HG02884 (cell line): Measurements from ENCODE around the gene DUSP14.
"Not testable (repeated sequence)": the region's sequence is repeated elsewhere in the genome, so short reads cannot be mapped to it uniquely, and the experiment has no call there.

Experiments
- ATAC-seq: cut with Tn5 transposase; IDR thresholded peaks from one replicate; pipeline ENCODE4 v1.9.1; 2021; ENCODE audit warnings: mild to moderate bottlenecking, moderate library complexity; ENCODE audit not compliant: unreplicated experiment

Gene DUSP14

DNA sequence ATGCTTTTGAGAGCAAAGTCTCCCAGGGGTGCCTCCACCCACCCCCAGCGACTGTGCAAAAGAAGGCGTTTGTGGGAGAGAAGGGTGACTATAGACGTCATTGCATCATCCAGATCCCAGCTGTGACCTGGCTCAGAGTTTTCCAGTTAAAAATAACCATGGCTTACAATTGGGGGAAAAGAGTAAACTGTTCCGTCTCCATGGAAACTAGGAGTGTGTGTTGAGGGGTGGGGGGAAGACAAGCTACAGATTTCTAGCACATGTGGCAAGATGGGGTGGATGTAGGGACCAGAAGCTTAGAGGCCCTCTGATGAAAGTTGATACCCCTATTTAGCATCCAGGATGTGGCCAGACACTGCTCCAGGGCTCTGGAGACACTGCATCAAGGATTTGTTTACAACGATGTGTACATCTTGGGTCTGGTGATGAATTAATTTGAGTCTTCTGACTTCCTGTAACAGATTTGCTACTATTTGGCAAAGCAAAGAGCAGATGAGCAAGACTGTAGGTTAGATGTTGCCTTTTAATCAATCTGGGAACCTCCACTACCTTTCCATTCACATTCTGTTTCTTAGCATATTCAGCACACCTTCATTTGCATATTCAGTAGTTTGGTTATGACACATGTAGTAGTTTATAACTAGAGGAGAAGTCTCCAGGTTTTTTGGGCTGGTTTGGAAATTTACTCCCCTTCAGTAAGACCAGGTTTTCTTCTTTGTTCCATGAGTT, 6.2 kb upstream of the DUSP14 start:
- ATAC-seq: no peak

GRCh38 chr17:37485938-37486570, 3.6 kb upstream of the DUSP14 start:
- ATAC-seq: no peak

DNA sequence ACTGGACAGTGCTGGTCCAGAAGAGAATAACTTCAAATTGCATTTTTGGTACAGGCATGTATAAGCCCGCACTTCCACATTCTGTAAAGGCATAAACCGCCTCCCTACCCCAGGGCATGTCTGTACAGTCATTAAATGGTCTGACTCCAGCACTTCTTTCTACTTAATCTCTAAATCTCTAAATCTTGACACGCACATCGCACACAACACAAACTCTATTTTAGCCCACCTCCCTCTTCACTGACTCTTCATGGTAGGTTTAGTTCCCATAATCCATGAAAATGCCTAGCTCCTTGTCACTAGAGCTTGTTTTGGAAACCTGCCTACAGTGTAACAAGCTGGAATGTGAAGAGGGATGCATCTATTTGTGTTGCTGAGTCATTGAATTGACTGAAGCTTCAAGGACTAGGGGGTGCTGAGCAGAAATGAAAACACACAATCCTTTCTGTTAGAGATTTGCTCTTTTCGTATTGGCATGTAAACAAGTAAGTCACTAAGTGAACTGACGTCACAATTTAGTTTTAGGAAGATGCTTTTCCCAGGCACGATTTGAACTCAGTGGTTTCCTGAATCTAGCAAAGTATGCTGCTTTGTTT, 1.6 kb upstream of the DUSP14 start:
- no peak for ATAC-seq

- peak; percentile 10 for ATAC-seq
Measured at GRCh38 chr17:37488607-37489196, 989 bp upstream of the DUSP14 start.

- ATAC-seq: peak; percentile 37
Measured at GRCh38 chr17:37490022-37490587, 414 bp downstream of the DUSP14 start.

DNA sequence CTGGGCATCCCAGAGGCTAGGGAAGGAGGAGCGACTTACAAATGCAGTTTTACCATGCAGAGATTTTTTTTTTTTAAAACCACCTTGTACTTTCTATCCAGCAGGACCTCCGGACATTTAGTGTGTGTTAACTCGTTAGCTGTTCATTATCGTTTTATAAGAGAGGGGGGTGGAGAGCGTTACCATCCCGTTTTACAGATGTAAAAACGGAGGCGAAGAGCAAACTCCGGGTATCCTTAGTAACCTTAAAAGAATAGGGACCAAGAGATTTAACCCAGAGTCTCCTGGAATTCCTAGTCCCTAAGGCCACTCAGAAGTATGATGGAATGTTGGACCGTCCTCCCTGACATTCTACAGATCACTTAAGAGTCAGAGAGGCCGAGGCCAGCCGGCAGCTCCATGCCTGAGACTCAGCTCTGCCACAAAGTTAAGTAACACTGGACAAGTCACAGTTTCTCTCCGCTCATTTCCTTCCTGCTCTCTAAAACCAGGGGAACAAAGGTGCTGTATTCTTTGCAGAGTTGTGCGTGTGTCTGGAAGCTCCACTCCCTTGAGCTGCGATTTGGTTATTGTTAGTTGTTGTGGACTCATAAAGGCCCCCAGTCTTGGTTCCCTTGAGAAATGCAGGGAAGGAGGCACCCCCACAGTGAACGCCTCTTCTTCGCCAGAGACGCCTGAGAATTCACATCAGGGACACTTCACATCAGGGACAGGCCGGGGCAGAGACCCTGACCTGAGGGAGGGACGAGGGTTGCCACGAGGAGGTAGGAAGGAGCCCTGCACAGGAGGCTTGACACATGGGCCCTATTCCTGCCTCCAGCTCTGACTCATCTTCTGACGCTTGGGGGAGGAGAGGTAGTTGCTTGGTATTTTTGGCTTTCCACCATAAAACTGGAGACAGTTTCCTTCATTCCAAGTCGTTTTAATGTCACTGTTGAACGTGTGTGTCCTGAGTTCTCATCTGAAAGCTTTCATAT, 1.2 kb downstream of the DUSP14 start:
- no peak for ATAC-seq

DNA sequence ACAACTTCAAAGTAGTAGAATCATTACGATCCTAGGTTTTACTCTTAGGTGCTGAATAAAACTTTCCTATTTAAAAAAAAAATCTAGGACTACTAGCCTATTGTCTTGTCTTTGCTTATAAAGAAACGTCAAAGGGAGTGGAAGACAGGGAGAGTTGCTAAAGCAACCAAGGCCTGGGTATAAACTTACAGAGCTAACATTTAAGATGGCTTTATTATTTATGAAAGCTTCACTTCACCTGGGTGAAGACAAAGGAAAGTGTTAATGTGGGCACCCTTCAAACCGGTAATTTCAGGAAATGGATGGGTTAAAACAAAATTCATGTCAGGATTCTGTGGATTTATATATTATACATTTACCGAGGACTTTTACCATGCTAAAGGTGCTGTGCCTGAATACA, 2.5 kb downstream of the DUSP14 start:
- ATAC-seq: no peak

DNA sequence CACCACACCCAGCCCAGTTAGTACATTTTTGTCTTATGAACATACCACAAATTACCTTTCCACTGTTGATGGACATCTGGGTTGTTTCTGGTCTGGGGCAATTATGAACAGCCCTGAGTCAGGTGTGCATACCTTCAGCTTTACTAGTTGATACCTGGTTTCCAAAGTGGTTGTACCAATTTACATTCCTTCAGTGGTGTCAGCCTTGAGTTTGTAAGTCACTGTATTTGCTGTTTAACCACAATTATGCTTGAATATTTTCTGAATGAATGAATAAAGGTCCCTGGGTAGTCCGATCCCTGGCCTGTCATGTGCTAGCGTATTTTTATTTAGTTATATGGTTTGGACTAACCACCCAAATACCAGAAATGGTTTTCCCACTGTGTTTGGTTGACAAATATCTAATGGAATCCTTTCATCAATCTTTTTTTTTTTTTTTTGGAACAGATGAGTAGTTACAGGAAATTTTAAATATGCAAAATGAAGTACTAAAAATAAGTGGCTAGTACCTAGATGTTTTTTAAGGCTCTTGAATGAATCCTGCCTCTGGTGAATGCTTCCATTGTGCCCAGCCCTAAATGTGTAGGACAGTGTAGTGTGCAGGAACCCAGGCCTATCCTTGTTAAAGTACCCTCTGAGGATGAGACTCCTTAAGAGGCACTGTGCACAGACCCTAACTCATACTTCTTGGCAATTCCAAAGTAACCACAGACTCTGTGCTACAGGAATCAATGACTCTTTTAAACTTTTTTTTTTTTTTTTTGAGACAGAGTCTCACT, 3.7 kb downstream of the DUSP14 start:
- ATAC-seq: no peak

DNA sequence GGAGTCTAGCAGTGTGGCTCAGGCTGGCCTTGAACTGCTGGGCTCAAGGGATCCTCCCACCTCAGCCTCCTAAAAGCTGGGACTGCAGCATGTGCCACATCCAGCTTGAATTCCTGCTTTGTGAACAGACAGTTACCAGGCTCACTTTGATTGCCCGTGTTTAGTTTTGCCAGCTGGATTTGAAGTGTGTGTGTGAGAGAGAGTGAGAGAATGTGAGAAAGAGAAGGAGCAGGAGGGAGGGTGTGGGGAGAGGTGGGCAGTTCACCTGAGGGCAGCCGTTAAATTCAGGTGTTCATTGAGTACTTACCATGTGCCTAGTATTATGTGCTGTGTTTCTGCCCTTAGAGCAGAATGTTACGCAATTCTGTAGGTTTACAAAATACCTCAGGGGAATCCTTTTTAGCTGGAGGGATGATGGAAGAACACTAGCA, 4.7 kb downstream of the DUSP14 start:
- ATAC-seq: no peak

- no peak for ATAC-seq
Measured at GRCh38 chr17:37494971-37495370, 5.3 kb downstream of the DUSP14 start.

DNA sequence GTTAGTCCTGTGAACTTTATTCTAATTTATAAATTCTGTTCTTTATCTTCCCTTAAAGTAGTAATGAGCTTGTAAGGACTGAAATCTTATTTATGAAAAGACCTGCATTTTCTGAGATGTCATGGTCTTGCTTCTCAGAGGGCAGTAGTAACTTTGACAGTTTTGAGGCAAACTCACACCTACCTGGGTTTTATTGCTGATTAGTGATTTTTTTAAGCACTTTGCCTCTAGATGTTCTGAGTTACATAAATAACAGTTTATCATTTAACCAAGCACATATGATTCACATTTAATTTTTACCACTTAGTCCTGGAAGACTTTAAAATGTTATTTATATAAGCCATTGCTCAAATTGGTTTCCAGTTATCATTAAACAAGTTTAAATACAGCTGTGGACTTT, 10.7 kb downstream of the DUSP14 start:
- no peak for ATAC-seq

- ATAC-seq: no peak
Measured at GRCh38 chr17:37502009-37502936, 12.6 kb downstream of the DUSP14 start.

DNA sequence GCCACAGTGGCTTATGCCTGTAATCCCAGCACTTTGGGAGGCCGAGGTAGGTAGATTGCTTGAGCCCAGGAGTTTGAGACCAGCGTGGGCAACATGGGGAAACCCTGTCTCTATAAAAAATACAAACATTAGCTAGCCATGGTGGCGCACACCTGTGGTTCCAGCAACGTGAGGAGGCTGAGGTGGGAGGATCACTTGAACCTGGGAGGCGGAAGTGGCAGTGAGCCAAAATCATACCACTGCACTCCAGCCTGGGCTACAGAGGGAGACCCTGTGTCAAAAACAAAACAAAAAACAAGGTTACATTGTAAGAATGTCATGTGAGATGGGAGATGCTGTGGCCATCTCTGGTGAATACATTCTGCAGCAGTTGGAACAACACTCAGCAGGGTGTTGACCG, 13.5 kb downstream of the DUSP14 start:
- ATAC-seq: no peak

DNA sequence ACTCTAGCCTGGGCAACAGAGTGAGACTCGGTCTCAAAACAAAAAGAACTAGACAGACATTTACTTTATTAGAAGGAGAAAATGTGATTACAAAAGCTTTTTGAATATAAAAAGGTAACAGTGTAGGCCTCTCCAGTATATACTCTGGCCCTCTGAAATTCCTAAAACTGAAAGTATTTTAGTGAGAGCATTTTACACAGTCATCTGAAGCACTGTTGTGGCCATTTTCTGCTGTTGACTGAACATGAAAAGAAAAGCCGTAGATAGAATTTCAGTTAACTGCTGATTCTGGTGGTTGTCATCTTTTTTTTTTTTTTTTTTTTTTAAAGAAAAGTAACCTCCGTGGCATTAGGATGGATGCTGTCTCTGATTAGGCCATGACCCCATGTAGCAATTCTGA, 15.6 kb downstream of the DUSP14 start:
- ATAC-seq: no peak

DNA sequence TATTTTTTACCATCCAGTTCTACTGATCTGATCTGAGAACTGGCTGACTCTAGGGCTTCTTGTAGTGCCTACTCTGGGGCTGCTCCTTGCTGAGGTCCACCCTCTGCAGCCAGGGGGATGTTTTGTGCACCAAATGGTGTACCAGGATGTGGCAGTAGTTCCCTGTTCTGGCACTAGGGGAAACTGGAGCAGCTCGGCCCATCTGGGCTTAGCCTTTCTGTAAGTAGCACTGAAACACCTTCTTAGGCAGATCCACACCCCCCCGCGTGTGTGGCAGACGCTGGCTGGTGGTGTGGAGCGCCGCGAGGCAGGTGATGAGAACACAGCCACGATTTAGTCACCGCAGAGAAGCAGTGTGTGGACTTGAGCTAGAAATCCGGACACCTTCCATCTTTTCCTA, 17.0 kb downstream of the DUSP14 start:
- no peak for ATAC-seq

DNA sequence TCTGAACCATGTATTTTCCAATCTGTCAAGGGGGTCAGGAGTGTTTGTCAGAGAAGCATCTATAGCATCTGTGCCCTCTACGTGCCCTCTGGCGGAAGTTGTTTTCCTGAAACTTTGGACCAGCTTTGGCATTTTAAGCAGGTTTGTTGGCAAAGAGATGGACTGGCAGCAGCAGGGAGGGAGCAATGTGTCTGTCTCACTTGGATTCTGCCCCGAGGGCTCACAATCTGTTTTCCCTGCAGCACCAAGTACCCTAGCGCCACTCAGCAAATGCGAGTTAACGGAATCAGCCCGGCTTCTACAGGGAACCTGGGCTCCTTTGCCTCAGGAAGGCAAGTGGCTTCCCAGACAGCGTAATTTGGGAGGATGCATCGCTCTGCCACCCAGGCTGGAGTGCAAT, 17.4 kb downstream of the DUSP14 start:
- no peak for ATAC-seq

- no peak for ATAC-seq
Measured at GRCh38 chr17:37510056-37510455, 20.4 kb downstream of the DUSP14 start.

DNA sequence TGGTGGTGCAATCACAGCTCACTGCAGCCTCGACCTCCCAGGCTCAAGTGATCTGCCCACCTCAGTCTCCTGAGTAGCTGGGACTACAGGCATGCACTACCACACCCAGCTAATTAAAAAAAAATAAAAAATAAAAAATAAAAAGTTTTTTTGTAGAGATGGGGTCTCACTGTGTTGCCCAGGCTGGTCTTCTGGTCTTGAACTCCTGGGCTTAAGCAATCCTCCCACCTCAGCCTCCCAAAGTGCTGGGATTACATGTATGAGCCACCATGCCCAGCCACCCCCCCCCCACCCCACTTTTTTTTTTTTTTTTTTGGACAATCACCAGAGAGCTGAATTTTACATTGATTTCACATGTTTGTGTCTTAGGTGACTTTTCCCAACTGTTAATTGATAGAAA, 22.0 kb downstream of the DUSP14 start:
- not testable (repeated sequence) for ATAC-seq
